K562 (cell line): ENCODE results near the gene COL25A1. TPM values are rescaled to one million over a fixed set of nuclear protein-coding genes. Genes with fewer than 3 reads are reported as not detected.

Experiments used
- ATAC-seq: fragments of 200-7000 bp; cut with Tn5 transposase; 3 replicates; pipeline ENCODE4 v1.9.1; 2020; ENCODE audit warnings: moderate library complexity
- BruUV-seq: library from RNA; stranded (reverse); fragments of 400-500 nt; replicated peaks from 2 replicates; lab custom pipeline; 2021; lab: Mats Ljungman, UMichigan
- CTCF ChIA-PET: fragments of 300-600 bp; formaldehyde crosslinking; extraction: SDS; loops from one replicate; lab custom pipeline; 2021; ENCODE audit warnings: low intra/inter-chr PET ratio; lab: Yijun Ruan, JAX
- POLR2A ChIA-PET: fragments of 300-600, 350-650 bp; sonication (Branson Sonifier 250); formaldehyde crosslinking; extraction: SDS; loops from one replicate; lab custom pipeline; 2021; ENCODE audit warnings: antibody characterized with exemption, inconsistent platforms; lab: Yijun Ruan, JAX
- DNase-seq, 4 experiments: peaks; one replicate each; pipeline versions ENCODE4 v3.0.0 to v3.0.0-alpha.2; 2011 to 2018; ENCODE audit warnings: low spot score in 3 of 4, mixed read lengths in 3 of 4; ENCODE audit errors: extremely low read depth in 1 of 4
- FAIRE-seq: peaks from 2 replicates; lab custom pipeline; 2011; peaks lifted over from hg19 to GRCh38; lab: Jason Lieb, UNC
- H2AFZ ChIP-seq: 2 replicates; pipeline ENCODE4 v1.6.0; 2011; ENCODE audit warnings: low read depth, low read length, control low read depth, inconsistent platforms
- H3K27ac ChIP-seq: fragments of 200-600 bp; 3 replicates; pipeline ENCODE4 v1.8.0; 2011; ENCODE audit warnings: low read depth, mild to moderate bottlenecking, control low read depth, inconsistent platforms, low read length, moderate library complexity, mixed read lengths; ENCODE audit errors: extremely low read depth
- H3K27me3 ChIP-seq, 2 experiments: fragments of 300-600 bp in 1 of 2; 2 replicates in 1 of 2; 3 replicates in 1 of 2; pipeline versions ENCODE4 v1.6.0 to v1.8.0; 2011; ENCODE audit warnings: inconsistent platforms in 2 of 2, low read length in 2 of 2, mild to moderate bottlenecking in 1 of 2, mixed read lengths in 1 of 2, moderate library complexity in 1 of 2; ENCODE audit not compliant: control insufficient read depth in 2 of 2, insufficient read depth in 2 of 2
- H3K36me3 ChIP-seq: fragments of 300-600 bp; 3 replicates; pipeline ENCODE4 v1.8.0; 2011; ENCODE audit warnings: mild to moderate bottlenecking, low read length, inconsistent platforms; ENCODE audit not compliant: control insufficient read depth, insufficient read depth
- H3K4me1 ChIP-seq, 2 experiments: fragments of 200-600 bp in 1 of 2; replicated peaks in 1 of 2; 2 replicates in 1 of 2; 3 replicates in 1 of 2; pipeline versions ENCODE4 v1.5.1 to v1.8.0; 2011; ENCODE audit warnings: inconsistent platforms in 2 of 2, low read length in 2 of 2, mild to moderate bottlenecking in 1 of 2, mixed read lengths in 1 of 2, moderate library complexity in 1 of 2; ENCODE audit not compliant: control insufficient read depth in 2 of 2, insufficient read depth in 2 of 2
- H3K4me2 ChIP-seq: 2 replicates; pipeline ENCODE4 v1.6.1; 2011; ENCODE audit warnings: low read length, control low read depth, inconsistent platforms, mixed read lengths; ENCODE audit not compliant: insufficient read depth
- H3K4me3 ChIP-seq: fragments of 200-600 bp; sonication (generic), shearing (Covaris generic); 2 replicates; pipeline ENCODE4 v1.5.1; 2016; ENCODE audit warnings: control low read depth, inconsistent platforms
- H3K79me2 ChIP-seq: fragments of 200-600 bp; 3 replicates; pipeline ENCODE4 v1.8.0; 2011; ENCODE audit warnings: low read length, inconsistent platforms; ENCODE audit not compliant: control insufficient read depth, insufficient read depth
- H3K9ac ChIP-seq, 2 experiments: 2 replicates each; pipeline versions ENCODE4 v1.6.0 to v1.6.1; 2011; ENCODE audit warnings: low read depth in 2 of 2, low read length in 2 of 2, control low read depth in 1 of 2, inconsistent platforms in 1 of 2, mild to moderate bottlenecking in 1 of 2, mixed read lengths in 1 of 2; ENCODE audit not compliant: insufficient read depth in 1 of 2
- H3K9me1 ChIP-seq: one replicate; pipeline ENCODE4 v1.6.0; 2011; ENCODE audit warnings: inconsistent platforms, mild to moderate bottlenecking, low read length, moderate library complexity; ENCODE audit not compliant: control insufficient read depth, insufficient read depth
- H3K9me3 ChIP-seq: replicated peaks from 2 replicates; pipeline ENCODE4 v1.5.1; 2011; ENCODE audit warnings: low read depth, low read length, inconsistent platforms; ENCODE audit not compliant: control insufficient read depth, insufficient read depth
- H4K20me1 ChIP-seq: replicated peaks from 2 replicates; pipeline ENCODE4 v1.6.1; 2011; ENCODE audit warnings: low read length, inconsistent platforms, mixed read lengths; ENCODE audit not compliant: control insufficient read depth, insufficient read depth
- ARNT ChIP-seq, 2 experiments: fragments of 450-650 bp; IDR thresholded peaks; 2 replicates each; pipeline ENCODE4 v1.6.1; 2016; ENCODE audit warnings: mild to moderate bottlenecking in 1 of 2
- CAMTA2 ChIP-seq: fragments of 250-450 bp; sonication (Bioruptor Pico); conservative IDR thresholded peaks from 2 replicates; pipeline ENCODE4 v1.5.1; 2022
- DEAF1 ChIP-seq: fragments of 450-650 bp; formaldehyde crosslinking; IDR thresholded peaks from 2 replicates; pipeline ENCODE4 v1.4.0; 2020; ENCODE audit warnings: mild to moderate bottlenecking, moderate library complexity
- HMBOX1 ChIP-seq: sonication (generic); IDR thresholded peaks from 2 replicates; pipeline ENCODE4 v1.6.1; 2016
- MAFG ChIP-seq: fragments of 450-650 bp; conservative IDR thresholded peaks from 2 replicates; pipeline ENCODE4 v1.6.1; 2016; ENCODE audit warnings: missing genetic modification characterization, missing compliant biosample characterization
- PBX2 ChIP-seq, 2 experiments: IDR thresholded peaks in 1 of 2; conservative IDR thresholded peaks in 1 of 2; 2 replicates each; pipeline ENCODE4 v1.6.1; 2016; ENCODE audit warnings: low read depth in 2 of 2, mild to moderate bottlenecking in 1 of 2, missing compliant biosample characterization in 1 of 2, missing genetic modification characterization in 1 of 2, moderate library complexity in 1 of 2
- SMARCA5 ChIP-seq: fragments of 450-650 bp; IDR thresholded peaks from 2 replicates; pipeline ENCODE4 v1.6.1; 2016
- THAP7 ChIP-seq: fragments of 250-450 bp; sonication (Bioruptor Pico); IDR thresholded peaks from 2 replicates; pipeline ENCODE4 v1.5.0; 2021
- TSHZ1 ChIP-seq: fragments of 250-450 bp; sonication (Bioruptor Pico); IDR thresholded peaks from 2 replicates; pipeline ENCODE4 v1.4.0; 2020; ENCODE audit warnings: mild to moderate bottlenecking, moderate library complexity
- WGBS: fragments of 100-300 bp; shearing (Covaris generic); methylation state at CpG from one replicate; pipeline ENCODE4 v1.1.6; 2016; ENCODE audit warnings: low coverage, mixed read lengths; ENCODE audit not compliant: insufficient coverage; ENCODE audit errors: missing lambda C conversion rate; 5-methylcytosine and 5-hydroxymethylcytosine counted together
- in situ Hi-C: fragments of 300-500 bp; cut with MboI; formaldehyde crosslinking; loops from 4 replicates; pipeline ENCODE4 v1.15.0; 2018; ENCODE audit warnings: inconsistent platforms, mixed read lengths
- intact Hi-C: fragments of 100-400 bp; cut with micrococcal nuclease; formaldehyde crosslinking; loops from 2 replicates; pipeline ENCODE4 v1.14.2; 2022
- polyA plus RNA-seq, 8 experiments: library from polyadenylated mRNA; depleted of rRNA in 4 of 8; stranded (reverse) in 5 of 8; unstranded in 3 of 8; fragments of >200 nt; fragmentation: Nextera tagmentation in 2 of 8; fragmentation: Illumina TruSeq in 1 of 8; extraction: Ambion mirVana in 2 of 8; extraction: Trizol in 1 of 8; gene quantifications; 2 replicates each; pipeline versions ENCODE4 v1.2.1 to v1.2.3, GENCODE V29; 2011 to 2014; ENCODE audit warnings: inconsistent platforms in 1 of 8, missing spikeins in 1 of 8
- total RNA-seq, 7 experiments: library from RNA; depleted of rRNA in 6 of 7; stranded (reverse); fragments of >200 nt in 6 of 7; fragmentation: Illumina TruSeq in 2 of 7; extraction: Trizol in 2 of 7; gene quantifications; 2 replicates each; pipeline versions ENCODE4 v1.2.1 to v1.2.3, GENCODE V29; 2011 to 2021; ENCODE audit warnings: low replicate concordance in 1 of 7

The COL25A1 gene
- total and polyA plus RNA-seq, 9 of the 15 experiments (the other 6 are each of a cell fraction or from before 2014, with no cell fraction given), result 0.03 to 0.62 (median 0.27) TPM

- Histone ChIP-seq H3K9me1 (no peaks in the 10 kb centered on the region), H3K4me1 (peaks cover 5 to 6% of the 10 kb centered on the region in 2 experiments; a peak in 4 of 5 replicates), H3K4me3 (no peak overlapping the region), H4K20me1 (no peaks in the 10 kb centered on the region), H3K9ac (no peak overlapping the region), H3K4me2 (no peak overlapping the region), H3K27ac (no peak overlapping the region), H3K27me3 (no peaks in the 10 kb centered on the region), H3K9me3 (no peaks in the 10 kb centered on the region), H3K79me2 (no peaks in the 10 kb centered on the region), H2AFZ (no peak overlapping the region), H3K36me3 (no peaks in the 10 kb centered on the region)
- TF ChIP-seq ARNT (IDR thresholded peaks at IDR 0.05), result no peak
- no peak for TF ChIP-seq DEAF1 (CRISPR knock-in tag)
- TF ChIP-seq TSHZ1 (CRISPR knock-in tag), result no peak
- no peak for TF ChIP-seq MAFG (tag)
- no peak for TF ChIP-seq PBX2 (CRISPR knock-in tag; IDR thresholded peaks at IDR 0.05; ENCODE audit: low read depth)
- no peak for TF ChIP-seq PBX2 (tag; conservative IDR thresholded peaks at IDR 0.05; ENCODE audit: low read depth)
- no peak for TF ChIP-seq THAP7 (CRISPR knock-in tag)
- no peak for TF ChIP-seq SMARCA5
- TF ChIP-seq CAMTA2, result no peak
- no peak for TF ChIP-seq HMBOX1
- in situ Hi-C loops (no loop called here), intact Hi-C loops (no loop called here)
- ChIA-PET CTCF (no interaction called here), POLR2A (no interaction called here)
- ATAC-seq (no peak), FAIRE-seq (no peak), DNase-seq (no peak)
- 75% methylated on average over 5 of the region's 5 CpGs for WGBS
- no TSS peak for BruUV-seq
These were observed 269.8 kb downstream of the COL25A1 start for GRCh38 chr4:109032671-109033070.
